ENCODE results near the gene ZBTB20. TPM values are rescaled to one million over a fixed set of nuclear protein-coding genes. Genes with fewer than 3 reads are reported as not detected.

Gene ZBTB20
- total and polyA plus RNA-seq, 10 of the 15 experiments (the other 5 are each of a cell fraction or from before 2014, with no cell fraction given), result 0.20 to 5.5 (median 2.2) TPM

DNA sequence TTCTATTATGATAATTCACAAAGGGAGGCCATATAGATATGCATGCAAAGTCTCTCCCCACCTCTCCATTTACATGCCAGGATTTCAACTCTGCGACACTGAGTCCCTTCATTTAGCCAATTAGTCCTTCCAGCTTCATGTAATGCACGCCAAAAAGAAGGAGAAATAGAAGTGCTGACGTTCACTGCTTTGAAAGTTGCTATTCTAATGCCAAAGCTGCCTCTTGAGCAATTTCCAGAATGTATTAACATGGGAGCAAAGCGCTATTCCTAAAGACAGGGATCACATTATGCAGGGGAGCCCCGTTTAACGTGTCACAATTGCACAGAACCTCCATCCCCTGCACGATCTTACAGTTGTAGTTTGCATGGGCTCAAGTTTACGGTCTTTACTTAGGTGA, 722.8 kb downstream of the ZBTB20 start:
- POLR2A ChIA-PET, result no interaction called here
- RAD21 ChIA-PET (ENCODE audit: unreplicated experiment), result no interaction called here
- Histone ChIP-seq H3K4me1 (ENCODE audit: control insufficient read depth, insufficient read depth, low read length) (peaks cover 7% of the 10 kb centered on the region), H4K20me1 (ENCODE audit: control insufficient read depth, insufficient read depth) (no peaks in the 10 kb centered on the region), H3K27me3 (replicated peaks in 1 of 2; ENCODE audit: control insufficient read depth in 2 of 2, insufficient read depth in 2 of 2, low read length in 1 of 2) (no peaks in the 10 kb centered on the region), H3K4me2 (ENCODE audit: control insufficient read depth, insufficient read depth) (no peak overlapping the region), H3K27ac (ENCODE audit: control insufficient read depth, insufficient read depth) (no peak overlapping the region), H3K9me3 (replicated peaks; ENCODE audit: control insufficient read depth, insufficient read depth, low read length) (no peaks in the 10 kb centered on the region; the same call in 2 of the 3 replicates), H2AFZ (ENCODE audit: control insufficient read depth, low read depth, low read length) (no peak overlapping the region), H3K79me2 (ENCODE audit: control insufficient read depth, insufficient read depth, low read length) (peaks cover 5% of the 10 kb centered on the region), H3K9ac (ENCODE audit: control insufficient read depth, insufficient read depth, low read length) (no peak overlapping the region), H3K36me3 (ENCODE audit: control insufficient read depth in 2 of 2, insufficient read depth in 2 of 2, low read length in 1 of 2) (no peaks in the 10 kb centered on the region), H3K4me3 (no peak overlapping the region)
- DNase-seq (ENCODE audit: low read depth, low spot score) (no peak), FAIRE-seq (no peak), ATAC-seq (no peak)
- CTCF ChIA-PET, result interaction anchor here (8.2 to 20.0 kb wide), 2 partner anchors 40 to 272 kb away, joined by 90 to 223 read pairs; no protein-coding TSS in a partner anchor
- TF ChIP-seq ATF7 (IDR thresholded peaks at IDR 0.05; ENCODE audit: low read depth), result no peak
- WGBS (ENCODE audit: insufficient coverage, insufficient replicate concordance, low lambda C conversion rate, missing lambda C conversion rate), result 70% methylated on average over 8 of the region's 8 CpGs
- intact Hi-C loops (cut with micrococcal nuclease; ENCODE audit: unreplicated experiment), result no loop called here
- in situ Hi-C loops (cut with MboI), result no loop called here
- BruUV-seq (replicated peaks), result no TSS peak
- SMC1A ChIA-PET (ENCODE audit: uncharacterized antibody, unreplicated experiment), result interaction anchor here (1.2 to 4.8 kb wide), 2 partner anchors 11 to 134 kb away, joined by 3 to 20 read pairs; no protein-coding TSS in a partner anchor

GRCh38 chr3:114421204-114421603, 725.9 kb downstream of the ZBTB20 start:
- ChIA-PET POLR2A (no interaction called here), RAD21 (ENCODE audit: unreplicated experiment) (interaction anchor here (0.6 to 6.2 kb wide), 4 partner anchors 37 to 268 kb away, joined by 3 to 72 read pairs (median 3); partner anchors contain the start of gene TIGIT), CTCF (interaction anchor here (1.2 to 20.0 kb wide), 13 partner anchors 9 to 269 kb away, joined by 3 to 223 read pairs (median 9); no protein-coding TSS in a partner anchor), SMC1A (ENCODE audit: uncharacterized antibody, unreplicated experiment) (interaction anchor here (0.8 to 5.7 kb wide), 10 partner anchors 17 to 675 kb away, joined by 3 to 75 read pairs (median 4); partner anchors contain the start of gene NAA50)
- in situ Hi-C loops (cut with MboI), result no loop called here
- H3K9me3 ChIP-seq (replicated peaks; ENCODE audit: control insufficient read depth, insufficient read depth, low read length), result no peaks in the 10 kb centered on the region
- ATAC-seq (no peak), FAIRE-seq (no peak), DNase-seq (ENCODE audit: low read depth, low spot score) (no peak)
- no peak overlapping the region for H3K27ac ChIP-seq (ENCODE audit: control insufficient read depth, insufficient read depth)
- no peaks in the 10 kb centered on the region for H3K79me2 ChIP-seq (ENCODE audit: control insufficient read depth, insufficient read depth, low read length)
- no peak overlapping the region for H3K9ac ChIP-seq (ENCODE audit: control insufficient read depth, insufficient read depth, low read length)
- no TSS peak for BruUV-seq (replicated peaks)
- H3K27me3 ChIP-seq (replicated peaks in 1 of 2; ENCODE audit: control insufficient read depth in 2 of 2, insufficient read depth in 2 of 2, low read length in 1 of 2), result no peaks in the 10 kb centered on the region
- no peaks in the 10 kb centered on the region for H4K20me1 ChIP-seq (ENCODE audit: control insufficient read depth, insufficient read depth)
- H3K4me3 ChIP-seq, result no peak overlapping the region
- peaks cover 9% of the 10 kb centered on the region for H3K4me1 ChIP-seq (ENCODE audit: control insufficient read depth, insufficient read depth, low read length)
- no peak overlapping the region for H3K4me2 ChIP-seq (ENCODE audit: control insufficient read depth, insufficient read depth)
- H2AFZ ChIP-seq (ENCODE audit: control insufficient read depth, low read depth, low read length), result no peak overlapping the region
- 50% methylated on average over 7 of the region's 7 CpGs for WGBS (ENCODE audit: insufficient coverage, insufficient replicate concordance, low lambda C conversion rate, missing lambda C conversion rate)
- intact Hi-C loops (cut with micrococcal nuclease; ENCODE audit: unreplicated experiment), result no loop called here
- no peaks in the 10 kb centered on the region for H3K36me3 ChIP-seq (ENCODE audit: control insufficient read depth in 2 of 2, insufficient read depth in 2 of 2, low read length in 1 of 2)
- TF ChIP-seq POLR2AphosphoS2 (IDR thresholded peaks at IDR 0.05; ENCODE audit: low read depth, low read length), result no peak
- TF ChIP-seq GABPA (IDR thresholded peaks at IDR 0.05; ENCODE audit: low read depth), result no peak
- no peak for TF ChIP-seq CREM (IDR thresholded peaks at IDR 0.05; ENCODE audit: low read depth)
- no peak for TF ChIP-seq BHLHE40 (IDR thresholded peaks at IDR 0.05; ENCODE audit: borderline replicate concordance in 1 of 2, low read depth in 2 of 2, low read length in 1 of 2)
- TF ChIP-seq SMC3 (IDR thresholded peaks at IDR 0.05; ENCODE audit: borderline replicate concordance, low read length), result no peak
- TF ChIP-seq JUND (IDR thresholded peaks at IDR 0.05; ENCODE audit: low read depth, low read length), result no peak
- TF ChIP-seq, protein P1, sequence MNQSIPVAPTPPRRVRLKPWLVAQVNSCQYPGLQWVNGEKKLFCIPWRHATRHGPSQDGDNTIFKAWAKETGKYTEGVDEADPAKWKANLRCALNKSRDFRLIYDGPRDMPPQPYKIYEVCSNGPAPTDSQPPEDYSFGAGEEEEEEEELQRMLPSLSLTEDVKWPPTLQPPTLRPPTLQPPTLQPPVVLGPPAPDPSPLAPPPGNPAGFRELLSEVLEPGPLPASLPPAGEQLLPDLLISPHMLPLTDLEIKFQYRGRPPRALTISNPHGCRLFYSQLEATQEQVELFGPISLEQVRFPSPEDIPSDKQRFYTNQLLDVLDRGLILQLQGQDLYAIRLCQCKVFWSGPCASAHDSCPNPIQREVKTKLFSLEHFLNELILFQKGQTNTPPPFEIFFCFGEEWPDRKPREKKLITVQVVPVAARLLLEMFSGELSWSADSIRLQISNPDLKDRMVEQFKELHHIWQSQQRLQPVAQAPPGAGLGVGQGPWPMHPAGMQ (IDR thresholded peaks at IDR 0.05; ENCODE audit: borderline replicate concordance), result no peak
- TF ChIP-seq, protein P2, sequence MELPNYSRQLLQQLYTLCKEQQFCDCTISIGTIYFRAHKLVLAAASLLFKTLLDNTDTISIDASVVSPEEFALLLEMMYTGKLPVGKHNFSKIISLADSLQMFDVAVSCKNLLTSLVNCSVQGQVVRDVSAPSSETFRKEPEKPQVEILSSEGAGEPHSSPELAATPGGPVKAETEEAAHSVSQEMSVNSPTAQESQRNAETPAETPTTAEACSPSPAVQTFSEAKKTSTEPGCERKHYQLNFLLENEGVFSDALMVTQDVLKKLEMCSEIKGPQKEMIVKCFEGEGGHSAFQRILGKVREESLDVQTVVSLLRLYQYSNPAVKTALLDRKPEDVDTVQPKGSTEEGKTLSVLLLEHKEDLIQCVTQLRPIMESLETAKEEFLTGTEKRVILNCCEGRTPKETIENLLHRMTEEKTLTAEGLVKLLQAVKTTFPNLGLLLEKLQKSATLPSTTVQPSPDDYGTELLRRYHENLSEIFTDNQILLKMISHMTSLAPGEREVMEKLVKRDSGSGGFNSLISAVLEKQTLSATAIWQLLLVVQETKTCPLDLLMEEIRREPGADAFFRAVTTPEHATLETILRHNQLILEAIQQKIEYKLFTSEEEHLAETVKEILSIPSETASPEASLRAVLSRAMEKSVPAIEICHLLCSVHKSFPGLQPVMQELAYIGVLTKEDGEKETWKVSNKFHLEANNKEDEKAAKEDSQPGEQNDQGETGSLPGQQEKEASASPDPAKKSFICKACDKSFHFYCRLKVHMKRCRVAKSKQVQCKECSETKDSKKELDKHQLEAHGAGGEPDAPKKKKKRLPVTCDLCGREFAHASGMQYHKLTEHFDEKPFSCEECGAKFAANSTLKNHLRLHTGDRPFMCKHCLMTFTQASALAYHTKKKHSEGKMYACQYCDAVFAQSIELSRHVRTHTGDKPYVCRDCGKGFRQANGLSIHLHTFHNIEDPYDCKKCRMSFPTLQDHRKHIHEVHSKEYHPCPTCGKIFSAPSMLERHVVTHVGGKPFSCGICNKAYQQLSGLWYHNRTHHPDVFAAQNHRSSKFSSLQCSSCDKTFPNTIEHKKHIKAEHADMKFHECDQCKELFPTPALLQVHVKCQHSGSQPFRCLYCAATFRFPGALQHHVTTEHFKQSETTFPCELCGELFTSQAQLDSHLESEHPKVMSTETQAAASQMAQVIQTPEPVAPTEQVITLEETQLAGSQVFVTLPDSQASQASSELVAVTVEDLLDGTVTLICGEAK (IDR thresholded peaks at IDR 0.05; ENCODE audit: borderline replicate concordance), result no peak
- TF ChIP-seq, protein P3, sequence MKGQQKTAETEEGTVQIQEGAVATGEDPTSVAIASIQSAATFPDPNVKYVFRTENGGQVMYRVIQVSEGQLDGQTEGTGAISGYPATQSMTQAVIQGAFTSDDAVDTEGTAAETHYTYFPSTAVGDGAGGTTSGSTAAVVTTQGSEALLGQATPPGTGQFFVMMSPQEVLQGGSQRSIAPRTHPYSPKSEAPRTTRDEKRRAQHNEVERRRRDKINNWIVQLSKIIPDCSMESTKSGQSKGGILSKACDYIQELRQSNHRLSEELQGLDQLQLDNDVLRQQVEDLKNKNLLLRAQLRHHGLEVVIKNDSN (IDR thresholded peaks at IDR 0.05; ENCODE audit: borderline replicate concordance, extremely low read length, insufficient read depth, low read depth, low read length), result no peak
- TF ChIP-seq IRF4 (IDR thresholded peaks at IDR 0.05; ENCODE audit: low read depth, low read length), result no peak
